ENCODE data around the gene GDF15.

GRCh38 chr19:18418483-18419194 lies 32.7 kb downstream of the GDF15 start:
- no peak for TF ChIP-seq CTCF (IDR thresholded peaks at IDR 0.05)
- no peak for TF ChIP-seq POLR2A (IDR thresholded peaks at IDR 0.05)

All from esophagus squamous epithelium (tissue), 4 donors.